ENCODE data around the gene AP5S1. TPM values are rescaled to one million over a fixed set of nuclear protein-coding genes. Genes with fewer than 3 reads are reported as not detected.
A peak's percentile ranks its signal among the peaks of the same experiment; 100 is the strongest.

AP5S1 gene
- total and polyA plus RNA-seq, 9 of the 15 experiments (the other 6 are each of a cell fraction or from before 2014, with no cell fraction given): 2.6 to 8.8 (median 4.4) TPM

DNA sequence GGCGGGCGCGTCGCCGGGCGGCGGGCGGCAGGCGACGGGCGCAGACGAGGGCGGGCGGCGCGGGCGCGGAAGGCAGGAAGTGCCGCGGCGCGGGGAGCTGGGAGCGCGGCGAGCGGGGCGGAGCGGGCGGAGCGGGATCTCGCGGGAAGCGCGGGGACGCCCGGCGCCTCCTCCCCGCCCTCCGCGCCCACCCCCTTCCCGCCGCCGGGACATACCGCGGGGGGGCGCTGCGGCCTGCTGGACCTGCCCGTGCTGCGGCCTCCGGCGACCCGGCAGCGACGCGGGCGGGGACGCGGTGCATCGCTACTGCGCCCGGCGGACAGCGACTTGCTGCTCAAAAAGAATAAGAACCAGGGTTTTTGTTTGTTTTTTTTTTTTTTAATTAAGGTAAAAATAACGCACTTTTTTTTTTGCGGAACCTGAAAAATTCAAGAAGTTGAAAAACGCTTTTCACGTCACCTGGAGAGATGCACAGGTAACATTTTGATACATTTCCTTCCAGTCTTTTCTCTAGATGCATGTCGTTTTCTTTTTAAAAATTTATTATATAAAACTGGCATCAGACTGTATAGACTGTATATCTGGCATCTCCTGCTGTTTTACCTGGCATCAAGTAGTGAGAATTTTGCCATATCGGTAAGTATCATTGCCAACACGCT, 33.6 kb upstream of the AP5S1 start, which contains the start of gene CENPB (continued):
- TF ChIP-seq, protein P1, sequence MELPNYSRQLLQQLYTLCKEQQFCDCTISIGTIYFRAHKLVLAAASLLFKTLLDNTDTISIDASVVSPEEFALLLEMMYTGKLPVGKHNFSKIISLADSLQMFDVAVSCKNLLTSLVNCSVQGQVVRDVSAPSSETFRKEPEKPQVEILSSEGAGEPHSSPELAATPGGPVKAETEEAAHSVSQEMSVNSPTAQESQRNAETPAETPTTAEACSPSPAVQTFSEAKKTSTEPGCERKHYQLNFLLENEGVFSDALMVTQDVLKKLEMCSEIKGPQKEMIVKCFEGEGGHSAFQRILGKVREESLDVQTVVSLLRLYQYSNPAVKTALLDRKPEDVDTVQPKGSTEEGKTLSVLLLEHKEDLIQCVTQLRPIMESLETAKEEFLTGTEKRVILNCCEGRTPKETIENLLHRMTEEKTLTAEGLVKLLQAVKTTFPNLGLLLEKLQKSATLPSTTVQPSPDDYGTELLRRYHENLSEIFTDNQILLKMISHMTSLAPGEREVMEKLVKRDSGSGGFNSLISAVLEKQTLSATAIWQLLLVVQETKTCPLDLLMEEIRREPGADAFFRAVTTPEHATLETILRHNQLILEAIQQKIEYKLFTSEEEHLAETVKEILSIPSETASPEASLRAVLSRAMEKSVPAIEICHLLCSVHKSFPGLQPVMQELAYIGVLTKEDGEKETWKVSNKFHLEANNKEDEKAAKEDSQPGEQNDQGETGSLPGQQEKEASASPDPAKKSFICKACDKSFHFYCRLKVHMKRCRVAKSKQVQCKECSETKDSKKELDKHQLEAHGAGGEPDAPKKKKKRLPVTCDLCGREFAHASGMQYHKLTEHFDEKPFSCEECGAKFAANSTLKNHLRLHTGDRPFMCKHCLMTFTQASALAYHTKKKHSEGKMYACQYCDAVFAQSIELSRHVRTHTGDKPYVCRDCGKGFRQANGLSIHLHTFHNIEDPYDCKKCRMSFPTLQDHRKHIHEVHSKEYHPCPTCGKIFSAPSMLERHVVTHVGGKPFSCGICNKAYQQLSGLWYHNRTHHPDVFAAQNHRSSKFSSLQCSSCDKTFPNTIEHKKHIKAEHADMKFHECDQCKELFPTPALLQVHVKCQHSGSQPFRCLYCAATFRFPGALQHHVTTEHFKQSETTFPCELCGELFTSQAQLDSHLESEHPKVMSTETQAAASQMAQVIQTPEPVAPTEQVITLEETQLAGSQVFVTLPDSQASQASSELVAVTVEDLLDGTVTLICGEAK (IDR thresholded peaks at IDR 0.05): no peak
- TF ChIP-seq, protein P1 (CRISPR knock-in tag; IDR thresholded peaks at IDR 0.05): no peak
- no peak for TF ChIP-seq FOXJ2 (tag; IDR thresholded peaks at IDR 0.05)
- no peak for TF ChIP-seq ZNF764 (CRISPR knock-in tag; IDR thresholded peaks at IDR 0.05; ENCODE audit: low read depth)
- TF ChIP-seq JUND (IDR thresholded peaks at IDR 0.05; ENCODE audit: borderline replicate concordance, low read depth, low read length): no peak
- TF ChIP-seq JUND (tag; IDR thresholded peaks at IDR 0.05; ENCODE audit: borderline replicate concordance, low read depth, low read length): no peak
- no peak for TF ChIP-seq CAMTA2 (CRISPR knock-in tag; conservative IDR thresholded peaks at IDR 0.05)
- TF ChIP-seq RAD21 (CRISPR knock-in tag; conservative IDR thresholded peaks at IDR 0.05 in 1 of 2, IDR thresholded peaks at IDR 0.05 in 1 of 2): peak; percentile 49 to 55
- TF ChIP-seq CREM (IDR thresholded peaks at IDR 0.05; ENCODE audit: low read depth): peak; percentile 54
- TF ChIP-seq NBN (IDR thresholded peaks at IDR 0.05; ENCODE audit: low read depth): no peak
- peak in 1 of 2 experiments; percentile 77; a peak in 2 of 4 replicates for TF ChIP-seq ZNF639 (CRISPR knock-in tag; conservative IDR thresholded peaks at IDR 0.05 in 1 of 2, IDR thresholded peaks at IDR 0.05 in 1 of 2)
- TF ChIP-seq CREB1 (IDR thresholded peaks at IDR 0.05): no peak
- TF ChIP-seq CREB1 (CRISPR knock-in tag; IDR thresholded peaks at IDR 0.05): peak; percentile 62
- TF ChIP-seq VEZF1 (CRISPR knock-in tag; IDR thresholded peaks at IDR 0.05): peak; percentile 95
- TF ChIP-seq GTF2F1 (IDR thresholded peaks at IDR 0.05; ENCODE audit: low read depth, low read length): no peak

Data from K562 (cell line).